Thyroid gland (tissue), 4 donors: ENCODE results near the gene PAX7. TPM values are rescaled to one million over a fixed set of nuclear protein-coding genes. Genes with fewer than 3 reads are reported as not detected.

Experiments used
- DNase-seq, 2 donors: peaks; one replicate each; pipeline ENCODE4 v3.0.0-alpha.2; 2019
- H3K27ac ChIP-seq, 3 donors: fragments of 200-600 bp; sonication (generic); 1 replicate in 2 of 3; 2 replicates in 1 of 3; pipeline ENCODE4 v1.5.1; 2016 to 2019; ENCODE audit warnings: mild to moderate bottlenecking in 1 of 3, moderate library complexity in 1 of 3
- H3K27me3 ChIP-seq: fragments of 200-600 bp; sonication (generic); one replicate; pipeline ENCODE4 v1.5.1; 2019
- H3K36me3 ChIP-seq, 2 donors: fragments of 200-600 bp; sonication (generic); one replicate each; pipeline ENCODE4 v1.5.1; 2016 to 2019
- H3K4me1 ChIP-seq, 2 donors: fragments of 200-600 bp; sonication (generic); one replicate each; pipeline ENCODE4 v1.5.1; 2017 to 2019
- H3K4me3 ChIP-seq, 3 donors: fragments of 200-600 bp; sonication (generic); replicated peaks in 1 of 3; 1 replicate in 2 of 3; 2 replicates in 1 of 3; pipeline ENCODE4 v1.5.1; 2016; ENCODE audit warnings: mild to moderate bottlenecking in 1 of 3
- H3K9me3 ChIP-seq: fragments of 200-600 bp; sonication (generic); one replicate; pipeline ENCODE4 v1.5.1; 2017
- CTCF ChIP-seq, 6 experiments: fragments of 200-600 bp in 3 of 6; fragments of 450-650 bp in 3 of 6; sonication (generic) in 3 of 6; IDR thresholded peaks; one replicate each; pipeline ENCODE4 v1.5.1; 2016 to 2019; ENCODE audit warnings: antibody characterized with exemption in 6 of 6, mild to moderate bottlenecking in 2 of 6, inconsistent platforms in 1 of 6, moderate library complexity in 1 of 6
- POLR2A ChIP-seq, 2 donors: fragments of 450-650 bp; IDR thresholded peaks; one replicate each; pipeline ENCODE4 v1.6.1; 2017; ENCODE audit warnings: antibody characterized with exemption in 2 of 2, mild to moderate bottlenecking in 2 of 2, moderate library complexity in 1 of 2
- WGBS, 2 donors: methylation state at CpG; one replicate each; pipeline ENCODE4 v1.1.5; 2017; 5-methylcytosine and 5-hydroxymethylcytosine counted together
- intact Hi-C: fragments of 100-400 bp; cut with DNase I; formaldehyde crosslinking; loops from one replicate; pipeline ENCODE4 v1.15.1; 2023
- total RNA-seq, 4 donors: library from RNA; depleted of rRNA; stranded (reverse); fragments of >200 nt; gene quantifications; one replicate each; pipeline ENCODE4 v1.2.3, GENCODE V29; 2016

PAX7 gene
- total RNA-seq, 4 donors from 2014 or later = 0.78 TPM; not detected in 3

DNA sequence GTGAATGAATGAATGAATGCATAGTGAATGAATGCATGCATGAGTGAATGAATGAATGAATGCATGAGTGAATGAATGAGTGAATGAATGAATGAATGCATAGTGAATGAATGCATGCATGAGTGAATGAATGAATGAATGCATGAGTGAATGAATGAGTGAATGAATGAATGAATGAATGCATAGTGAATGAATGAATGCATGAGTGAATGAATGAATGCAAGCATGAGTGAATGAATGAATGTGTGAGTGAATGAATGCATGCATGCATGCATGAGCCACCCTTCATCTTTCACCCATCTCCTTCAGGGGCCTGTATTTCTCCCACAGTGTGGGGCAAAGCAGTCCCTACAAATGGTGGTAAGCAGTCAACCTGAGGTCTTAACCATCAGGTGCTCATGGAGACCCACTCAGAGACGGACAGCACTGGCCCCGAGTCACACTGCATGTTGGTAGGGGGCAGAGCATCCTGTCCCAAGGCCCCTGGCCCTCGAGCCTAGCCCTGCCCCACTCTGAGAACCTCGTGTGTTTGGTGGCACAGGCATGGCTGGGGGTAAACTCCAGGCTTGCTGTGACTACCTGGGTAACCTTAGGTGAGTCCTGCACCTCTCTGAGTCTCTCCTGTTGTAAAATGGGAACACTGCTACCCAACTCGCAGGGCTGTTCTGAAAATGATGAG lies 28.0 kb upstream of the PAX7 start:
- no peak for TF ChIP-seq CTCF (IDR thresholded peaks at IDR 0.05)
- Histone ChIP-seq H3K27ac (no peak overlapping the region), H3K4me1 (no peaks in the 10 kb centered on the region), H3K27me3 (no peaks in the 10 kb centered on the region), H3K4me3 (no peak overlapping the region), H3K9me3 (no peaks in the 10 kb centered on the region), H3K36me3 (no peaks in the 10 kb centered on the region)
- intact Hi-C loops = no loop called here
- DNase-seq = no peak
- WGBS, 2 donors = 77 to 81% methylated on average over 3 to 5 of the region's 5 CpGs

DNA sequence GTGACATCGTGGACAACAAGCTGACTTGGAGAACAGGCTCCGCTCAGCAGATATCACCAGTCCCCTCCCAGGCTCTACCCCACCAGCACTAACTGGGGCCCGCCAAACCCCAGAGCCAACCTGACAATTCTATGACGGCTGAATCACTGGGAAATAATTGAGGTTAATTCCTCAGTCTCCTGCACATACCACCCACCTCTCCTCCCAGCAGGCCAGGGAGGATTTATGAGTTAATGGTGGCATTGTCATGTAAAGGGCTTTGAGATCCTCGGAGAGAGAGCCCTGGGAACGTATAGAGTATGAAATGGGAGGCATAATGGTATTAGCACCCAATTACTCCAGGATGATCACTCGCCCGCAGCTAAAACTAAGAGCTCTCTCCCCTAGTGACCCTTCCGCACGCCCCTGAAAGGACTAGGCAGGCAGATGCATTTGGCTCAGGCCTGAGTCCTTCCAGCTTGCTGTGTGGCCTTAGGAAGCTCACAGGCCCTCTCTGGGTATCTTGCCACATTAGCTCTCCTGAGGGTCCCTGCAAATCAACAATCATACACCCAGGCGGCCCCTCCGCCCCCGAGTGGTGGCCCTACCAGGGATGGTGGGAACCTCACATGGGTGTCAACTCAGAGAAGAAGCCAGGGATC lies 27.3 kb upstream of the PAX7 start:
- Histone ChIP-seq H3K4me3 (no peak overlapping the region), H3K4me1 (no peaks in the 10 kb centered on the region), H3K27me3 (no peaks in the 10 kb centered on the region), H3K27ac (no peak overlapping the region), H3K36me3 (no peaks in the 10 kb centered on the region), H3K9me3 (no peaks in the 10 kb centered on the region)
- DNase-seq = no peak
- intact Hi-C loops = no loop called here
- 50 to 79% methylated on average over 10 to 13 of the region's 13 CpGs for WGBS, 2 donors
- no peak for TF ChIP-seq POLR2A (IDR thresholded peaks at IDR 0.05)
- no peak for TF ChIP-seq CTCF (IDR thresholded peaks at IDR 0.05)

DNA sequence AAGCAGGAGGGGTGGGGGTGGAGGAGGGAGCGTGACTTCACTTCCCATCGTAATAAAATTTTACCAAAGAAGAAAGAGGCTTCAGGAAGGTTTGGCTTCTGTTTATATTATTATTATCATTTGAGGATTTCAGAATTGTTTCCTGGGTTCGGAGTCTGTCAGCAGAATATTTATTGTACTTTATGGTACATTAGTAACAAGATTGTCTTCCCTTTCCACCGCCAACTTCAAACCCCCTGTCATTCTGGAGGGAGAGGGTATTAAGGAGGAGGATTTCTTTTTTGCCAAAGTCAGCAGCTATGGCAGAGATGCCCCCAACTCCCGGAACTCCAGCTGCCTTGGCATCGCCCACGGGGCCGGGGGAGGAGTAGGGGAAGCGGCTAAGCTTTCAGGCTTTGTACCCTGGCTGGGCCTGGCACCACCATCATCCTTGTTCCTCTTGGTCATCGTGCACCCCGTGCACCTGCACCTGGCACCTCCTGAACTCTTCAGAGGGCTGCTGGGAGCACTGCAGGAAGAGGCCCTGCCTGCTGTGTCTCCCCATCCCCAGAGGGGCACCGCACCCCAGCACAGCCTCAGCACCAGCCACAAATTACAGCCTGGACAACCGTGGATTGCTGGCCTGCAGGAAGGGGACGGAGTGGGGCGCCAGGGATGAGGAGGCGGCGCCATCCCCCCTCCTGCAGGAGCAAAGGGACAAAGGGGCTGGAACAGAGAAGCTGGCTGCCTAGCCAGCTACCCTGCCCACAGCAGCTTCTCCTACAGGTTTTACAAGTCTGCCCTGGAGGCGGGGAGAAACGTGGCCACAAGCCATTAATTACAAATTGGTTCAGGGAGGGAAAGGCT lies 24.0 kb upstream of the PAX7 start:
- Histone ChIP-seq H3K4me3 (no peak overlapping the region), H3K27me3 (no peaks in the 10 kb centered on the region), H3K9me3 (no peaks in the 10 kb centered on the region), H3K27ac (no peak overlapping the region), H3K36me3 (no peaks in the 10 kb centered on the region), H3K4me1 (no peaks in the 10 kb centered on the region)
- intact Hi-C loops = no loop called here
- 73 to 82% methylated on average over 14 to 17 of the region's 19 CpGs for WGBS, 2 donors
- DNase-seq = no peak
- no peak for TF ChIP-seq POLR2A (IDR thresholded peaks at IDR 0.05)
- no peak for TF ChIP-seq CTCF (IDR thresholded peaks at IDR 0.05)

GRCh38 chr1:18607289-18607760 lies 23.3 kb upstream of the PAX7 start:
- Histone ChIP-seq H3K9me3 (no peaks in the 10 kb centered on the region), H3K4me1 (no peaks in the 10 kb centered on the region), H3K27me3 (no peaks in the 10 kb centered on the region), H3K4me3 (no peak overlapping the region), H3K27ac (no peak overlapping the region), H3K36me3 (no peaks in the 10 kb centered on the region)
- no peak for DNase-seq
- TF ChIP-seq CTCF (IDR thresholded peaks at IDR 0.05) (no peak), POLR2A (IDR thresholded peaks at IDR 0.05) (no peak)
- intact Hi-C loops = no loop called here
- 73 to 78% methylated on average over 7 of the region's 7 CpGs for WGBS, 2 donors
